Measurements from ENCODE around the gene PWWP2A.

- TF ChIP-seq CTCF (conservative IDR thresholded peaks at IDR 0.05; ENCODE audit: low read depth in 2 of 2) (no peak), EZH2 (IDR thresholded peaks at IDR 0.05; ENCODE audit: low read depth, unreplicated experiment) (no peak), ZNF331 (CRISPR knock-in tag; IDR thresholded peaks at IDR 0.05; ENCODE audit: low read depth) (no peak), REST (IDR thresholded peaks at IDR 0.05; ENCODE audit: unreplicated experiment) (no peak), POLR2AphosphoS5 (IDR thresholded peaks at IDR 0.05; ENCODE audit: low read depth) (peak; percentile 90), ZNF114 (CRISPR knock-in tag; IDR thresholded peaks at IDR 0.05) (no peak), STAT1 (IDR thresholded peaks at IDR 0.05; ENCODE audit: unreplicated experiment) (no peak), ETS1 (IDR thresholded peaks at IDR 0.05) (no peak), EZH2phosphoT487 (IDR thresholded peaks at IDR 0.05; ENCODE audit: unreplicated experiment) (no peak), JUNB (IDR thresholded peaks at IDR 0.05; ENCODE audit: unreplicated experiment) (no peak), CREB1 (CRISPR knock-in tag; IDR thresholded peaks at IDR 0.05; ENCODE audit: low read depth) (peak; percentile 91), NANOG (IDR thresholded peaks at IDR 0.05; ENCODE audit: borderline replicate concordance) (no peak), ZNF462 (CRISPR knock-in tag; IDR thresholded peaks at IDR 0.05) (no peak)
Measured at GRCh38 chr5:160119142-160119904, at the start of gene PWWP2A.
